ENCODE results near the gene CLEC4A.
"Not testable (repeated sequence)": the region's sequence is repeated elsewhere in the genome, so short reads cannot be mapped to it uniquely, and the experiment has no call there.

Gene CLEC4A

DNA sequence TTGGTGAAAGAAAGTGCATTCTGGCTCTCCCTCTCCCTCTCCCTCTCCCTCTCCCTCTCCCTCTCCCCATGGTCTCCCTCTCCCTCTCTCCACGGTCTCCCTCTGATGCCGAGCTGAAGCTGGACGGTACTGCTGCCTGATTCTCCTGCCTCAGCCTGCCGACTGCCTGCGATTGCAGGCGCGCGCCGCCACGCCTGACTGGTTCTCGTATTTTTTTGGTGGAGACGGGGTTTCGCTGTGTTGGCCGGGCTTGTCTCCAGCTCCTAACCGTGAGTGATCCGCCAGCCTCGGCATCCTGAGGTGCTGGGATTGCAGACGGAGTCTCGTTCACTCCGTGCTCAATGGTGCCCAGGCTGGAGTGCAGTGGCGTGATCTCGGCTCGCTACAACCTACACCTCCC, 59.9 kb downstream of the CLEC4A start:
- not testable (repeated sequence) for H3K27ac ChIP-seq (ENCODE audit: low read length); H3K27me3 ChIP-seq (ENCODE audit: insufficient read depth, low read length); H3K9ac ChIP-seq (ENCODE audit: low read depth, low read length); H3K4me3 ChIP-seq (ENCODE audit: low read length); H3K4me1 ChIP-seq (ENCODE audit: insufficient read depth, low read length); H3K36me3 ChIP-seq (ENCODE audit: insufficient read depth, low read depth, low read length); H3K9me3 ChIP-seq (ENCODE audit: insufficient read depth, low read depth, low read length)

- not testable (repeated sequence) for H3K27ac ChIP-seq (ENCODE audit: low read length); H3K27me3 ChIP-seq (ENCODE audit: insufficient read depth, low read length); H3K9ac ChIP-seq (ENCODE audit: low read depth, low read length); H3K4me1 ChIP-seq (ENCODE audit: insufficient read depth, low read length); H3K4me3 ChIP-seq (ENCODE audit: low read length); H3K36me3 ChIP-seq (ENCODE audit: insufficient read depth, low read depth, low read length); H3K9me3 ChIP-seq (ENCODE audit: insufficient read depth, low read depth, low read length)
These were observed 60.8 kb downstream of the CLEC4A start for GRCh38 chr12:8184206-8184605.

DNA sequence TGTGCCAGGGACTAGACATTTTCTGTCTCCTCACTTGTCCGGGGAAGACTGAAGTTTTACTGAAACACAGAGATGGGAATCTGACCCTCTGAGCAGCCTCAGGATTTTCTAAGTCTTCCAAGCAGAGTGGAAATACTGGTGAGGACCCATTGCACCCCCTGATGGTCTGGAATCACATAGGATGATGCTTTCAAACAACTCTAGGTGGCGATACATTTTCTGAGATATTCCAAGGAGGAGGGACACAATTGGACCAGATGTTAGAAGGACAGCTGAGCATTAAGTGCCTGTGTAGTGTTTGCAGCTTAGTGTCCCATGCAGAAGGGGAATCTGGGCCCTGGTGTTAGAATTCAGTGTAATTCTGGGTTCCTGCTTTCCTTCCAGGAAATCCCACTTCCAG, 64.7 kb downstream of the CLEC4A start:
- not testable (repeated sequence) for H3K27me3 ChIP-seq (ENCODE audit: insufficient read depth, low read length); H3K9ac ChIP-seq (ENCODE audit: low read depth, low read length); H3K9me3 ChIP-seq (ENCODE audit: insufficient read depth, low read depth, low read length); H3K4me3 ChIP-seq (ENCODE audit: low read length); H3K27ac ChIP-seq (ENCODE audit: low read length); H3K36me3 ChIP-seq (ENCODE audit: insufficient read depth, low read depth, low read length); H3K4me1 ChIP-seq (ENCODE audit: insufficient read depth, low read length)

Measured in iPS-20b (cell line).